Retinal pigment epithelial cell (primary cell): ENCODE measurements around the gene CKM.

Source experiments
- DNase-seq: peaks from one replicate; pipeline ENCODE4 v3.0.0-alpha.2; 2010; ENCODE audit warnings: low read depth
- H3K4me3 ChIP-seq: 2 replicates; pipeline ENCODE4 v1.5.1; 2011; ENCODE audit warnings: mild to moderate bottlenecking, low read length, control low read depth, moderate library complexity
- TF ChIP-seq, protein P1 (sequence below): conservative IDR thresholded peaks from 2 replicates; pipeline ENCODE4 v1.5.1; 2011; ENCODE audit warnings: low read depth, low read length, control low read depth, inconsistent platforms

The CKM gene

DNA sequence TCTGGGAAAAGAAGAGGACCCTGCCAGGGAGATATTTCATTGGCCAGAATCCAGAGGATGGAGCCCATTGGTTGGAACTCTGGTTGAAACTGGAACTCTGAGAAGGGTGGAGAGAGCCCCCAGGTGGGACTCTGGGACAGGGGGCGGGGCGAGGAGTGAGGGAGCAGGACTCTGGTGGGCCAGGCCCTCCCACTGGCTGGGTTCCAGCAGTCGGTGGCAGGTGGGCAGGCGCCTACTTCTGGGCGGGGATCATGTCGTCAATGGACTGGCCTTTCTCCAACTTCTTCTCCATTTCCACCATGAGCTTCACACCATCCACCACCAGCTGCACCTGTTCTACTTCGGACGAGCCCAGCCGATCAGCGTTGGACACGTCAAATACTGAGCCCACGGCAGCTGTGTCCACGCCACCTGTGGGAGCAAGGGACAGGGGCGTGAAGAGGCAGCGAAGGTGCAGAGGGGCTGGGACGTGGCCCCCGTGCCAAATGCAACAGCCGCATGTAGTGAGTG lies 16.1 kb downstream of the CKM start:
- no peak for DNase-seq
- no peak overlapping the region for H3K4me3 ChIP-seq
- TF ChIP-seq, protein P1, sequence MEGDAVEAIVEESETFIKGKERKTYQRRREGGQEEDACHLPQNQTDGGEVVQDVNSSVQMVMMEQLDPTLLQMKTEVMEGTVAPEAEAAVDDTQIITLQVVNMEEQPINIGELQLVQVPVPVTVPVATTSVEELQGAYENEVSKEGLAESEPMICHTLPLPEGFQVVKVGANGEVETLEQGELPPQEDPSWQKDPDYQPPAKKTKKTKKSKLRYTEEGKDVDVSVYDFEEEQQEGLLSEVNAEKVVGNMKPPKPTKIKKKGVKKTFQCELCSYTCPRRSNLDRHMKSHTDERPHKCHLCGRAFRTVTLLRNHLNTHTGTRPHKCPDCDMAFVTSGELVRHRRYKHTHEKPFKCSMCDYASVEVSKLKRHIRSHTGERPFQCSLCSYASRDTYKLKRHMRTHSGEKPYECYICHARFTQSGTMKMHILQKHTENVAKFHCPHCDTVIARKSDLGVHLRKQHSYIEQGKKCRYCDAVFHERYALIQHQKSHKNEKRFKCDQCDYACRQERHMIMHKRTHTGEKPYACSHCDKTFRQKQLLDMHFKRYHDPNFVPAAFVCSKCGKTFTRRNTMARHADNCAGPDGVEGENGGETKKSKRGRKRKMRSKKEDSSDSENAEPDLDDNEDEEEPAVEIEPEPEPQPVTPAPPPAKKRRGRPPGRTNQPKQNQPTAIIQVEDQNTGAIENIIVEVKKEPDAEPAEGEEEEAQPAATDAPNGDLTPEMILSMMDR: no peak

- TF ChIP-seq, protein P1: no peak
- DNase-seq: no peak
- no peak overlapping the region for H3K4me3 ChIP-seq
Observed at GRCh38 chr19:45306040-45306439, 16.6 kb downstream of the CKM start.

DNA sequence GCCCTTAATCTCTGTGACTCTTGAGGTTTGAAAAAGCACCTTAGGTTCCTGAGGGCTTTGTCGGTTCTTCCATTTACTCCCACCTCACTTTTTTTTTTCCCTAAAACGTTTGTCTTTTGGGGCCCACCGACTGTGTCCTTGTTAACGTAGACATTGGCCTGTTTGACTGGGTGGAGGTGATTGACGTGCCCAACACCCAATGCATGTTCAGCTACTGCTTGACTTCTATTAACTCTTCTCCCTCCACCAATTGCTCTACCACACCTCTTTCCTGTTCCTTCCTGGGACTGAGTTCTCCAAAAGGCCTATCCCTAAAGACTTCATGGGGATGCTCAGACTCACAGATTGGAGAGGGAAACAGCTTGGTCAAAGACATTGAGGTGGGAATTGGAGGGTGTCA lies 17.3 kb downstream of the CKM start:
- TF ChIP-seq, protein P1: no peak
- no peak for DNase-seq
- no peak overlapping the region for H3K4me3 ChIP-seq

GRCh38 chr19:45305007-45305406 lies 17.7 kb downstream of the CKM start:
- TF ChIP-seq, protein P1: no peak
- H3K4me3 ChIP-seq: no peak overlapping the region
- no peak for DNase-seq

DNA sequence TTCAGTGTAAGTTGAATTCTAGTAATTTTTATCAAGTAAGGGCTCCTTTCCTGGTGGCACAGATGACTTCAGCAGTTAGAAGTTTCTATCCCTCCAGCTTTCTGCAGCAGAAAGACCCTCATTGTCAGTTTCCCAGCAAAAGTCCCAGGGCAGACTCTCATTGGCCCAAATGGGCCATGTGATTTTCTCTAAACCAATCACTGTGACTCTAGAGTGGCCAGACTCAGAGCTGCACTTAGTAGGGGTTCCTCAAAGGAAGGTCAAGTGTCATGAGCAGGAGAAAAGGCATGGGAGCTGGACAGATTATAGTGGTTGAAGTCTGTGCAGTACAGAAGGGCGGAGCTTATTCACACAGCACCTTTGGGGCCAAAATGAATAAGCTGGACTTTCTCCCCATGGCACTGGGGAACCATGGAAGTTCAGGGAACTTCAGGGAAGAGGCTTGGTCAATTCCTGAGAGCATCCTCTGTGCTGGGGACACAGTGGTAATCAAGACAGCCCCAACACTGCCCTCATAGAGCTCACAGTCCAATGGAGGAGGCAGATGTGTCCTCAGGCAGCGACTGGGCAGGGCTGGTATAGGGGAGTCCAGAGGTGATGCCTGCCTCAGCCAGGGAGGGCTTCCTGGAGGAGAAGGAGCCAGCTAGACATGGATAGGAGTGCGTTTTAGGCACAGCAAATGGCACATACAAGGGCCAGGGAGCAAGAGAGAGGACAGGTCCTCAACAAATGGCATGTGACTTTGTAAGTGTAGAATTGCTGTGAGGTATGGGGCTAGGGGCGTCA lies 18.3 kb downstream of the CKM start:
- no peak overlapping the region for H3K4me3 ChIP-seq
- TF ChIP-seq, protein P1: no peak
- DNase-seq: no peak

GRCh38 chr19:45303269-45304060 lies 19.2 kb downstream of the CKM start:
- DNase-seq: no peak
- TF ChIP-seq, protein P1: no peak
- no peak overlapping the region for H3K4me3 ChIP-seq
